PFSK-1 (cell line): ENCODE results near the gene SGIP1.

Experiments used
- POLR2AphosphoS5 ChIP-seq: IDR thresholded peaks from 2 replicates; pipeline ENCODE4 v1.6.1; 2012; ENCODE audit warnings: low read depth, mild to moderate bottlenecking, control low read depth, low read length, moderate library complexity
- SIN3A ChIP-seq: IDR thresholded peaks from 2 replicates; pipeline ENCODE4 v1.6.1; 2012; ENCODE audit warnings: mild to moderate bottlenecking, low read length, moderate library complexity, borderline replicate concordance; ENCODE audit not compliant: insufficient read depth
- TAF1 ChIP-seq: IDR thresholded peaks from 2 replicates; pipeline ENCODE4 v1.6.1; 2012; ENCODE audit warnings: low read length, control low read depth, borderline replicate concordance; ENCODE audit not compliant: insufficient read depth

GRCh38 chr1:66777831-66778230 is 243.9 kb downstream of the SGIP1 start:
- TF ChIP-seq SIN3A (no peak), TAF1 (no peak), POLR2AphosphoS5 (no peak)
